ENCODE measurements around the gene FOSL1. TPM values are rescaled to one million over a fixed set of nuclear protein-coding genes. Genes with fewer than 3 reads are reported as not detected.

FOSL1 gene
- total RNA-seq, 1 donor from 2014 or later = 37.9 TPM

DNA sequence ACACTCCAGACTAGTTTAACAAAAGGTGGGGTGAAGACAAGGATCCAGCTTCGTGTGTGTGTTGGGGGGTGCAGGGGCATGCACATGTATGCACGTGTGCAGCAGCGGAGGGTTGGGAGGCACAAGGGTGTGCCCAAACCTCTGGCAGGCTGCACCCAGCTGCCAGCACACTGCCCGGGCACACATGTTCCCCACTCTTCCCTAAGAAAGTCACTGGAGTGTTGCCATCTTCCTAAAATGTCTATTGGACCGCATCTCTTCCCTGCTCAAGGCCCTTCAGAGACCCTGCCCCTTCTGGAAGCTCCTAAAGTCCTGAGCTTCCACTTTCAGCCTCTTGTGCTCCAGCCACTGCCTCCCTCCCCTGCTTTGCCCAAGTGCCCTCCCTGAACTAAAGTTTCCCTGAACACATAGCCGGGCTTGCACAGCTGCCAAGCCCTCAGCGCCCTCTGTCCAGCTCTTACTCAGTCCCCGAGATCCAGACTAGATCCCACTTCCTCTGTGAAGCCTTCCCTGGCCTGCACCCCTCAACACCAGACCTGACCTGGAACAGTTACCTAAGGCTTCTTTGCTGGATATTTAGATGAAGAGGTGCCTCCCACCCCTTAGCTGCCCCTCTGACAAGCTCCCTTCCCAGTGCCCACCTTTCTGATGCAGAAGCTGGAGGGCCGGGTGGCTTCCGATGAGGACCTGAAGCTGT is 48.2 kb downstream of the FOSL1 start:
- Histone ChIP-seq H3K9me3 (ENCODE audit: insufficient read depth, low read depth, low read length) (no peaks in the 10 kb centered on the region), H3K27ac (ENCODE audit: low read depth, low read length) (no peak overlapping the region), H3K4me3 (ENCODE audit: insufficient read depth, low read depth, low read length) (no peak overlapping the region), H3K9ac (ENCODE audit: low read length) (no peak overlapping the region), H4K20me1 (ENCODE audit: insufficient read depth, low read length) (peaks cover 65% of the 10 kb centered on the region), H3K27me3 (ENCODE audit: insufficient read depth, low read length) (no peaks in the 10 kb centered on the region), H3K36me3 (ENCODE audit: insufficient read depth, low read length) (peaks cover 37% of the 10 kb centered on the region), H3K79me2 (ENCODE audit: insufficient read depth, low read length) (peaks cover 40% of the 10 kb centered on the region), H3K4me2 (ENCODE audit: low read length) (no peak overlapping the region), H2AFZ (ENCODE audit: low read depth, low read length) (no peak overlapping the region), H3K4me1 (ENCODE audit: insufficient read depth, low read length) (peaks cover 13% of the 10 kb centered on the region)
- Mint-ChIP-seq H3K4me3 (ENCODE audit: unreplicated experiment) (peak overlapping the region; percentile 57), H3K27ac (ENCODE audit: unreplicated experiment) (peak overlapping the region; percentile 88), H3K9me3 (ENCODE audit: unreplicated experiment) (no peaks in the 10 kb centered on the region), H3K36me3 (ENCODE audit: low read depth, unreplicated experiment) (peaks cover 43% of the 10 kb centered on the region), H3K27me3 (ENCODE audit: low read depth, unreplicated experiment) (peaks cover 4% of the 10 kb centered on the region), H3K4me1 (ENCODE audit: low read depth, unreplicated experiment) (peaks cover 44% of the 10 kb centered on the region)
- DNase-seq (ENCODE audit: low read depth) (no peak), FAIRE-seq (no peak)
- TF ChIP-seq, protein P1, sequence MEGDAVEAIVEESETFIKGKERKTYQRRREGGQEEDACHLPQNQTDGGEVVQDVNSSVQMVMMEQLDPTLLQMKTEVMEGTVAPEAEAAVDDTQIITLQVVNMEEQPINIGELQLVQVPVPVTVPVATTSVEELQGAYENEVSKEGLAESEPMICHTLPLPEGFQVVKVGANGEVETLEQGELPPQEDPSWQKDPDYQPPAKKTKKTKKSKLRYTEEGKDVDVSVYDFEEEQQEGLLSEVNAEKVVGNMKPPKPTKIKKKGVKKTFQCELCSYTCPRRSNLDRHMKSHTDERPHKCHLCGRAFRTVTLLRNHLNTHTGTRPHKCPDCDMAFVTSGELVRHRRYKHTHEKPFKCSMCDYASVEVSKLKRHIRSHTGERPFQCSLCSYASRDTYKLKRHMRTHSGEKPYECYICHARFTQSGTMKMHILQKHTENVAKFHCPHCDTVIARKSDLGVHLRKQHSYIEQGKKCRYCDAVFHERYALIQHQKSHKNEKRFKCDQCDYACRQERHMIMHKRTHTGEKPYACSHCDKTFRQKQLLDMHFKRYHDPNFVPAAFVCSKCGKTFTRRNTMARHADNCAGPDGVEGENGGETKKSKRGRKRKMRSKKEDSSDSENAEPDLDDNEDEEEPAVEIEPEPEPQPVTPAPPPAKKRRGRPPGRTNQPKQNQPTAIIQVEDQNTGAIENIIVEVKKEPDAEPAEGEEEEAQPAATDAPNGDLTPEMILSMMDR (IDR thresholded peaks at IDR 0.05; ENCODE audit: insufficient read depth, low read depth, low read length) = no peak
- no peak for TF ChIP-seq EZH2 (IDR thresholded peaks at IDR 0.05; ENCODE audit: insufficient read depth, low read length)

DNA sequence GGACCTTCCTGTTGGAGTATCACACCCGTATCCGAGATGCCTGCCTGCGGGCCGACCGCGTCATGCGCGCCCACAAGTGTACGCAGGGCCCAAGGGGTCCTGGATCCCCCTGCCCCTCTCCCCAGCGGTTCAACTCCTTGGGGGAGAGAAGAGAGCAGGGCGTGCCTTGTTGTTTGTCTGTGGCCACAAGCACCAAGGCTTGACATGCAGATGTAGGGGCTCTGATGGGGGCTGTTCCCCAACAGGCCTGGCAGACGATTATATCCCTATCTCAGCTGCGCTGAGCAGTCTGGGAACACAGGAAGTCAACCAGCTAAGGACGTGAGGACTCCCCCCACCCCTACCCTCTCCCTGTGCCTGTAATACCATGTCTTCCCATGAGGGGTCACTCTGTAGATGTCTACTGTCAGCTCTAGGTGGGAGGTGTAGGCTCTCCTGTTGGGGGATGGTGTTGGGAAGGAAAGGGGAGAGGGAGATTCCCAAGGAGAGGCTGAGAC is 49.1 kb downstream of the FOSL1 start:
- H3K4me2 ChIP-seq (ENCODE audit: low read length) = no peak overlapping the region
- Mint-ChIP-seq H3K36me3 (ENCODE audit: low read depth, unreplicated experiment) (peaks cover 37% of the 10 kb centered on the region), H3K9me3 (ENCODE audit: unreplicated experiment) (no peaks in the 10 kb centered on the region), H3K4me1 (ENCODE audit: low read depth, unreplicated experiment) (peaks cover 40% of the 10 kb centered on the region), H3K27me3 (ENCODE audit: low read depth, unreplicated experiment) (peaks cover 4% of the 10 kb centered on the region), H3K27ac (ENCODE audit: unreplicated experiment) (peak overlapping the region; percentile 88), H3K4me3 (ENCODE audit: unreplicated experiment) (no peak overlapping the region)
- no peak for FAIRE-seq
- H3K27ac ChIP-seq (ENCODE audit: low read depth, low read length) = no peak overlapping the region
- H2AFZ ChIP-seq (ENCODE audit: low read depth, low read length) = no peak overlapping the region
- H3K36me3 ChIP-seq (ENCODE audit: insufficient read depth, low read length) = peaks cover 31% of the 10 kb centered on the region
- no peaks in the 10 kb centered on the region for H3K27me3 ChIP-seq (ENCODE audit: insufficient read depth, low read length)
- TF ChIP-seq, protein P1 (IDR thresholded peaks at IDR 0.05; ENCODE audit: insufficient read depth, low read depth, low read length) = peak; percentile 52
- TF ChIP-seq EZH2 (IDR thresholded peaks at IDR 0.05; ENCODE audit: insufficient read depth, low read length) = no peak
- H3K4me3 ChIP-seq (ENCODE audit: insufficient read depth, low read depth, low read length) = no peak overlapping the region
- H3K4me1 ChIP-seq (ENCODE audit: insufficient read depth, low read length) = peaks cover 9% of the 10 kb centered on the region
- H3K79me2 ChIP-seq (ENCODE audit: insufficient read depth, low read length) = peaks cover 32% of the 10 kb centered on the region
- H3K9me3 ChIP-seq (ENCODE audit: insufficient read depth, low read depth, low read length) = no peaks in the 10 kb centered on the region
- DNase-seq (ENCODE audit: low read depth) = no peak
- no peak overlapping the region for H3K9ac ChIP-seq (ENCODE audit: low read length)
- H4K20me1 ChIP-seq (ENCODE audit: insufficient read depth, low read length) = peaks cover 57% of the 10 kb centered on the region
